Astrocyte of the cerebellum (primary cell): ENCODE measurements around the gene FAM156B.
"Not testable (repeated sequence)": the region's sequence is repeated elsewhere in the genome, so short reads cannot be mapped to it uniquely, and the experiment has no call there.

Source experiments
- DNase-seq: peaks from one replicate; pipeline ENCODE4 v3.0.0-alpha.2; 2011; ENCODE audit warnings: low read depth
- H3K4me3 ChIP-seq: 2 replicates; pipeline ENCODE4 v1.5.1; 2011; ENCODE audit warnings: mild to moderate bottlenecking, low read depth, low read length, moderate library complexity
- CTCF ChIP-seq: IDR thresholded peaks from 2 replicates; pipeline ENCODE4 v1.5.1; 2012; ENCODE audit warnings: low read length, low read depth, moderate library complexity, mild to moderate bottlenecking; ENCODE audit errors: missing control alignments
- in situ Hi-C: cut with HindIII; loops from 2 replicates; pipeline ENCODE4 v1.10.0; 2017; ENCODE audit warnings: low sequenced_read_pairs

The FAM156B gene

GRCh38 chrX:52874661-52875060 is 22.5 kb upstream of the FAM156B start:
- in situ Hi-C loops, result no loop called here
- no peak for TF ChIP-seq CTCF
- no peak overlapping the region for H3K4me3 ChIP-seq
- DNase-seq, result no peak

GRCh38 chrX:52875436-52875835 is 21.7 kb upstream of the FAM156B start:
- H3K4me3 ChIP-seq, in situ Hi-C loops, DNase-seq: not testable (repeated sequence)

- in situ Hi-C loops, H3K4me3 ChIP-seq, DNase-seq: not testable (repeated sequence)
Measured at GRCh38 chrX:52876386-52876785, 20.7 kb upstream of the FAM156B start.

GRCh38 chrX:52887459-52887858 is 9.7 kb upstream of the FAM156B start:
- DNase-seq, in situ Hi-C loops, H3K4me3 ChIP-seq: not testable (repeated sequence)

GRCh38 chrX:52888090-52888489 is 9.0 kb upstream of the FAM156B start:
- in situ Hi-C loops, H3K4me3 ChIP-seq, DNase-seq: not testable (repeated sequence)

GRCh38 chrX:52896438-52896837 is 692 bp upstream of the FAM156B start:
- DNase-seq, H3K4me3 ChIP-seq, in situ Hi-C loops: not testable (repeated sequence)

- in situ Hi-C loops, H3K4me3 ChIP-seq, DNase-seq: not testable (repeated sequence)
Measured at GRCh38 chrX:52905531-52905930, 8.4 kb downstream of the FAM156B start.

GRCh38 chrX:52906072-52906471 is 8.9 kb downstream of the FAM156B start:
- in situ Hi-C loops, DNase-seq, H3K4me3 ChIP-seq: not testable (repeated sequence)

- DNase-seq, H3K4me3 ChIP-seq, in situ Hi-C loops: not testable (repeated sequence)
Measured at GRCh38 chrX:52907137-52907536, 10.0 kb downstream of the FAM156B start.

- H3K4me3 ChIP-seq, DNase-seq, in situ Hi-C loops: not testable (repeated sequence)
Measured at GRCh38 chrX:52907900-52908299, 10.8 kb downstream of the FAM156B start.

GRCh38 chrX:52909313-52909969 is 12.3 kb downstream of the FAM156B start:
- in situ Hi-C loops, DNase-seq, H3K4me3 ChIP-seq: not testable (repeated sequence)

GRCh38 chrX:52913681-52914080 is 16.6 kb downstream of the FAM156B start:
- DNase-seq, H3K4me3 ChIP-seq, in situ Hi-C loops: not testable (repeated sequence)

GRCh38 chrX:52914704-52915103 is 17.6 kb downstream of the FAM156B start:
- DNase-seq, in situ Hi-C loops, H3K4me3 ChIP-seq: not testable (repeated sequence)
